ENCODE results near the gene CCL2.
"Not testable (repeated sequence)": the region's sequence is repeated elsewhere in the genome, so short reads cannot be mapped to it uniquely, and the experiment has no call there.

The CCL2 gene

GRCh38 chr17:34254651-34255380, at the start of gene CCL2:
CCL2 (plus strand) TSS chr17:34255285; CDS start chr17:34255350, 65 bp downstream.
- in situ Hi-C loops (cut with MboI; ENCODE audit: low sequenced_read_pairs) = no loop called here

GRCh38 chr17:34205401-34205800, 49.7 kb upstream of the CCL2 start:
- in situ Hi-C loops (cut with MboI; ENCODE audit: low sequenced_read_pairs) = no loop called here

GRCh38 chr17:34206569-34206968, 48.5 kb upstream of the CCL2 start:
- in situ Hi-C loops (cut with MboI; ENCODE audit: low sequenced_read_pairs) = no loop called here

- in situ Hi-C loops (cut with MboI; ENCODE audit: low sequenced_read_pairs) = no loop called here
Measured at GRCh38 chr17:34207572-34207971, 47.5 kb upstream of the CCL2 start.

- in situ Hi-C loops (cut with MboI; ENCODE audit: low sequenced_read_pairs) = no loop called here
Measured at GRCh38 chr17:34218748-34219147, 36.3 kb upstream of the CCL2 start.

GRCh38 chr17:34219405-34219804, 35.7 kb upstream of the CCL2 start:
- in situ Hi-C loops (cut with MboI; ENCODE audit: low sequenced_read_pairs) = no loop called here

- in situ Hi-C loops (cut with MboI; ENCODE audit: low sequenced_read_pairs) = no loop called here
Measured at GRCh38 chr17:34220045-34220751, 34.9 kb upstream of the CCL2 start.

GRCh38 chr17:34220752-34221395, 34.2 kb upstream of the CCL2 start:
- in situ Hi-C loops (cut with MboI; ENCODE audit: low sequenced_read_pairs) = no loop called here

- in situ Hi-C loops (cut with MboI; ENCODE audit: low sequenced_read_pairs) = no loop called here
Measured at GRCh38 chr17:34221411-34221810, 33.7 kb upstream of the CCL2 start.

- in situ Hi-C loops (cut with MboI; ENCODE audit: low sequenced_read_pairs) = no loop called here
Measured at GRCh38 chr17:34222722-34223497, 32.2 kb upstream of the CCL2 start.

- in situ Hi-C loops (cut with MboI; ENCODE audit: low sequenced_read_pairs) = no loop called here
Measured at GRCh38 chr17:34225046-34225445, 30.0 kb upstream of the CCL2 start.

GRCh38 chr17:34226011-34226743, 28.9 kb upstream of the CCL2 start:
- in situ Hi-C loops (cut with MboI; ENCODE audit: low sequenced_read_pairs) = no loop called here

GRCh38 chr17:34226744-34227034, 28.4 kb upstream of the CCL2 start:
- in situ Hi-C loops (cut with MboI; ENCODE audit: low sequenced_read_pairs) = no loop called here

- in situ Hi-C loops (cut with MboI; ENCODE audit: low sequenced_read_pairs) = not testable (repeated sequence)
Measured at GRCh38 chr17:34227293-34227692, 27.8 kb upstream of the CCL2 start.

GRCh38 chr17:34227707-34228106, 27.4 kb upstream of the CCL2 start:
- in situ Hi-C loops (cut with MboI; ENCODE audit: low sequenced_read_pairs) = no loop called here

- in situ Hi-C loops (cut with MboI; ENCODE audit: low sequenced_read_pairs) = no loop called here
Measured at GRCh38 chr17:34228781-34229180, 26.3 kb upstream of the CCL2 start.

GRCh38 chr17:34230342-34230741, 24.7 kb upstream of the CCL2 start:
- in situ Hi-C loops (cut with MboI; ENCODE audit: low sequenced_read_pairs) = no loop called here

- in situ Hi-C loops (cut with MboI; ENCODE audit: low sequenced_read_pairs) = no loop called here
Measured at GRCh38 chr17:34234616-34235015, 20.5 kb upstream of the CCL2 start.

GRCh38 chr17:34235389-34236028, 19.6 kb upstream of the CCL2 start:
- in situ Hi-C loops (cut with MboI; ENCODE audit: low sequenced_read_pairs) = no loop called here

GRCh38 chr17:34236281-34236892, 18.7 kb upstream of the CCL2 start:
- in situ Hi-C loops (cut with MboI; ENCODE audit: low sequenced_read_pairs) = no loop called here
